T-helper 9 cell (primary cell): ENCODE results near the gene ADAMTS3.
"Not testable (repeated sequence)": the region's sequence is repeated elsewhere in the genome, so short reads cannot be mapped to it uniquely, and the experiment has no call there.

Experiments
- DNase-seq: peaks from one replicate; pipeline ENCODE4 v3.0.0-alpha.2; 2020

ADAMTS3 gene

DNA sequence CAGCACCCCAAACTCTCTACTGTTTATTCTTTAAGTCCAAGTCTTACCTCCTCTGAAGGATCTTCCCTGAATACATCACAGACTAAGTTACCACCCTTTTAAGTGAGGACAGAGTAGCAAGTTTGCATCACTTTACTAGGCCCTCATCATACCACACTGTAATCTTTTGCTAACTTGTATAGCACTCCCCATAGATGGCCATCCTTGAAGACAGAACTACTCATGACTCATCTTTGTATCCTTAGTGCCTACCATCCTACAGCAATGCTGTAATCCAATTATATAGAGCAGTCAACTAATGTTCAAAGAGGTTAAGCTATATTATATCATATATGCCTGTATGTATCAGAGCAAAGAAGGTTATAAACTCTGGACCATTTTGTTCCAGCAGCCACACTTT lies 101.4 kb downstream of the ADAMTS3 start:
- no peak for DNase-seq

DNA sequence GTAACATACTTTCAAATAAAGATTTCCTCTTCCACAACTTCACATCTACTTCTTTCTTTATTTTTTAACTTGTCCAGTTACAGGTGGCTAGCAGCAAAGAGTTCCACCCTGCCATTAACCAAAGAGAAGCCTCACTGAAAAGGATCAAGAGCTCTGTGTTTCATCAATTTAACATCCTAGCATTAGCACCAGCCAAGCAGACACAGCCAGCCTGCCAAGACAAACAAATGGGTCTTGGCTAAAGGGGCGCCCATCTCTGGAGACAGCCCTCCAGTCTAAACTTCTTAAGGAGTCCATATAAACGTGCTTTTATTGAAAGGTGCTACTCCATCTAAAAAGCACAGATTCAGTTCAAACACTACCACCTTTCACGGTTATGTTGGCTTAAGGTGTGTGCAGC lies 105.3 kb downstream of the ADAMTS3 start:
- no peak for DNase-seq

DNA sequence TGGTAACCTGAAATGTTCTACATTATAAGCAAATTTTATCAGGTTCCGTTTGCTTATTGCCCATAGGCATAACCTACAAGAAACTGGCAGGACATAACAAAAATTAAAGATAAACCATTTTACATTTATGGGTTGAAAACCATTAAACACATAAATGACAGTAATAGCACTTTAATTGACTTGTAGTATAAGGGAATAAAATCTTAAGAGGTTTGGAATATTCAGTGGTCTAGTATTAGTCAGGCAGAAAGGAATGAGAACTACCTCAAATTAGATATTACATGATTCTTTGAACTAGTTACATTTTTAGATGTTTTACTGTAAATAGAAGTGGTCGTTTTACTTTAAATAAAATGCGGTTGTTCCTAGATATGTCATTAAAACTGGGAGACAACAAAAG lies 111.9 kb downstream of the ADAMTS3 start:
- DNase-seq: no peak

DNA sequence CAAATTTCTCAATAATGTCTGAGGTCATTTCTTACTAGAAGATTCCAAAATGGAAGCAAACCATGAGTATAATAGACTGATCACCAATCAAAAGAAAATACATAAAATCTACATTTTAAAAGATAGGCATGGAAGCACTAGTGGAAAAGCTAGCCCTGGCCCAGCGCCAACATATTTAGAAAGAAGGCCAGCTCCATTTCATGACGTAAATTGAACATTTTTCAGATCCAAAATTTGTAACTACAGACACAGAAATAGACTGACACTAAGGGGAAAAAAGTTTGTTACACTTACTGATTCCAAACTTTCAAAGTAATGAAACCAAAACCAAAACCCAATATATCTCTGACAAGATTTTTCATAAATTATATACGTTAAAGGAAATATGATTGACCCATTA lies 117.7 kb downstream of the ADAMTS3 start:
- no peak for DNase-seq

DNA sequence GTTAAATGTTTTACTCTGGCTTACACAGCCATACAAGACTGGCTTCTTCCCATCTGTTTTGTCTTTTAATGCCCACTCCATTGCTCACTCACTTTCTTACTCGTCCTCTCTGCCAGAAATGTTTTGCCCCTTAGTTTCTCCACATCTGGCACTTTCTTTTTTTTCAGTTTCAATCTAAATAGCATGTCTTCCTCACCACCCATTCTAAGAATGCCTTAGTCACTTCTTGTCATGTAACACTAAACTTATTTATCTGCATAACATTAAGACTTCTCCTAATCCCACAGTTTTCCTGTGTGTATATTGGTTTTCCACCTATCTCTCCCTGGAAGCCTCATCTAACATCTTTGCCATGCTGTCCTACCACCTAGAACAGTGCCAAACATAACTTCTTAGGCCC lies 119.3 kb downstream of the ADAMTS3 start:
- DNase-seq: no peak

DNA sequence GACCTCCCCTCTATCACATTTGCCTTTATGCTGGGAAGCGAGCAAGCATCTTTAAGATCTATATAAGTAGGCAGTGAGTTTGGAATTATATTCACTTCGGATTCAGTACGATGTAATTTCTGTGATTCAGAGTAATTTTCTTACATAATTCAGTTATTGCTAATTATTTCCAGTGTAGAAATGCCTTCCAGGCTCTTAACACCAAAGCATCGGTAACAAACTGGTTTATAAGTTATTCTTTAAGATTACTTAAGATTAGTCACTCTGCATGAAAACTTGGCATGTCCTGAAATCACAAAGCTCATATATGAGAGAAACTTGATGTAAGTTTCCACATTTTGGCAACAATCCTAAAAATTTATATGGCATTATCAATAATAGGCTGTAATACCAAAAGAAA lies 120.8 kb downstream of the ADAMTS3 start:
- no peak for DNase-seq

DNA sequence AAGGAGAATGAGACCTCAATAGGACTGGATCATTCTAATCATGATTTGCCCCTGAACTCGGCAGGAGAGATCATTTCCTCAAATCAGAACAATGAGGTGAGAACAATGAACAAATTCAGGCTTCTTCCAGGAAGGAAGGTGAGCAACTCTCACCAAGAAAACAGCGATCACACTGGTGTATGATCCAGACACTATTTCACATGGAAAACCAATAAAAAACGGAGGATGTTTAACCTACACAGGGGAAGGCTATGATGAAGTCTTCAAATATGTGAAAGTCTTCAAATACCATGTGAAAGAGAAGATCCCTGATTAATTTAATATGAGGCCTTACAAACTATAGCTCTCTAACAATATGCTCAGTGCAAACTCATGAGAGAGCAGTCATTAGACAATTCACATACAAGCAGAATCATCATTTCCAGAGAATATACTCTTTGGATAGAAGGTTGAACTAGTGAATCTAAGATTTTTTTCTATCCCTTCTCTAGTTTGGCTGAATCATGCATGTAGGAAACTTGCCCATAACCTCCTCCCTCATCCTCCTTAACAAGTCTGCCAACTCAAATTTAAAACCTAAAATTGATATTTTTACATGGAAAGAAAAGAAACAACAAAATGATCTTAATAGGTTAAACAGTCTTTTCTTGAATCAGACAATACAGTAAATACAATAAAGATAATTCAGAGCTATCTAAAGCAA lies 122.5 kb downstream of the ADAMTS3 start:
- no peak for DNase-seq

DNA sequence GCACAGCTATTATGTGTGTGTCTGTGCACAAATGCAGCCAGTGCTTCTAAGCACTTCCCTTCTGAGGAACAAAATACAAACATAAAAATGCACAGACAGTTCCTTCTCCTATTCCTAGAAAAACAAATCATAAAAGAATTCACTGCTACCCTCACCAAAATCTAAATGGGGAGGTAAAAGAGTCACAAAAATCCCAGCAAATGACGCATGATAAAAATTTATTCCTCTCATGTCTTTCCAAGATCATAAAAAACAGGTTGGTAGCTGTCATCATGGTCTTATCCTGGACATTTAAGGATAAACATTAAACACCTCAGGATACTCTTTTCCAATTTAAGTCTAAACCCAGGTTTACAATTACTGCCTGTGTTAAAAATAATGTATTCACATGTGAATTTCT lies 124.9 kb downstream of the ADAMTS3 start:
- DNase-seq: no peak

DNA sequence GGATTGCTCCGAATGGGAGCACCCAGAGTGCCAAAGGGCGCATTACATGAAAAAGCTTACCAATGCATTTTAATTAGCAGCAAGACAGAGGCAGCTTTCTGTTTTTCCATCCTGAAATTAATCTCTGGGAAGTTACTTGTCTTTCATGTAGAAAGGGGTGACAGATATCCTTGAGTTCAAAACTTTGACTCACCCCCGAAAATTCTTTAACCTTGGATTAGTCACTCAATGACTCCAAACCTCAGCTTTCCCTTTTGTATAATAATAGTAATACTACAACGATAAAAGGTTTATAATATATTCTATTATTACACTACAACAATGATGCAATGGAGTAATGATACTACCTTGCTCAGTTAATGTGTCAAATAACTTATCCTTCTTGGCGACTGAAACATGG lies 126.3 kb downstream of the ADAMTS3 start:
- no peak for DNase-seq

DNA sequence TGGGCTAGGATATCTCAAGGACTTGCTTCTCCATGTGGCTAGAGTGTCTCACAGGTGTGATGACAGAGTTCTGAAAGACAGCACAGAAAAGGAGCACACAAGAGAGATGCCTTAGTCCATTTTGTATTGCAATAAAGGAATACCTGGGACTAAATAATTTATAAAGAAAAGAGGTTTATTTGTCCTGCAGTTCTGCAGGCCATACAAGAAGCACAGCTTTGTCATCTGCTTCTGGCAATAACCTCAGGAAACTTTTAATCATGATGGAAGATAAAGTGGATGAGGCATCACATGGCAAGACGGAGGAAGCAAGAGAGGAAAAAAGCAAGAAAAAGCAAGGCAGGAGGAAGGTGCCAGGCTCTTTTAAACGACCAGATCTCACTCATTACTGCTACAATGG lies 126.9 kb downstream of the ADAMTS3 start:
- DNase-seq: no peak

DNA sequence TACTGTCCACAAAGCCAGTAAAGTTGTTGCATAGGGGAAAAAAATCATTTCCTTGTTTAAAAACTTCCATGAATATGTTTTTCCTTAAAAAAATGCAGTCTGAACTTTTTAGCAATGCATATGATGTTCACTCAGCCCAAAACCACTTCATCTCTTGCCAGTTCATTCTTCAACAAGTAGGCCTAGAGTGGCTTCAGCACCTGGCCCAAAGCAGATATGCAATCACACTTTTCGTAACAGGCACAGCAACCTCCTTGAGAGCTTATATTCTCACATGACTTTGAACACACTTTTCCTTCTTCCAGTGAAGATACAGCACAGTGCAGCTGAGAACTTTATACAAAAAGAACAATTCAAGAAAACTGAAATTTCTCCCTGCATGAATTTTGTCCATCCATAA lies 128.6 kb downstream of the ADAMTS3 start:
- DNase-seq: no peak

DNA sequence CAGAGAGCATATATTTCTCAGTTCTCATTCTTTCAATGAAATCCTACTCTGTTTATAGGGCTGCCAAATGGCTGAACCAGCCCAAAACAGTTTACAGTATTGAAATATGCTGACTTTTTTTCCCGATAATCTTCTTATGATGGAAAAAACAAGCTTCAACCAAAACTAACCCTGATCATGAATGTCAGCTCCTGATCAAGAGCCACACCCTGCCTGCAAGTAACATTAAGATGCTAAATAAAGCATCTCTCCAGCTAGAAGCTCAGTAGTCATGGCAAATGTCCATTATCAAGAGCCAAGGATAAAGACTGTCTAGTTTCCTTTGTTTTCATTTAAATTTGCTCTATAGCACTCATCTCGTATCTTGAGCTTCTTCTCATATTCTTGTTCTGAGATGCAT lies 136.0 kb downstream of the ADAMTS3 start:
- no peak for DNase-seq

DNA sequence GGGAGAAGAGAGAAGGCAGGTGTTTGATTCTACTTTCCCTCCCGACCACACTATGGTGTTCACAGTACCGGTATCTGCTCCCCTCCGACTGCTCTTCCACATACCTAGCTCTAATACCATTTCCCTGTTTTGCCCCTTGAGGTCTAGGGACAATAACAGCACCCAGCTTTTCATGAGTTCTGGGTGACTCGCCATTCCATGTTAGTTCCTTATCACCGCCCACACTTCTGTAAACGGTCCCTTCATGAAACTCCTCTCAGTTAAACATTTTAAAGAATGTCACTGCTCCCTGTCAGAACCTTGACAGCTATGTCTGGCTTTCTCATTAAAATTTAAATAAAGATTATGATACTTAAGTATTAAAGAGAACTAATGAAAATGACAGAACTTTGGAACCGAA lies 136.7 kb downstream of the ADAMTS3 start:
- DNase-seq: no peak

DNA sequence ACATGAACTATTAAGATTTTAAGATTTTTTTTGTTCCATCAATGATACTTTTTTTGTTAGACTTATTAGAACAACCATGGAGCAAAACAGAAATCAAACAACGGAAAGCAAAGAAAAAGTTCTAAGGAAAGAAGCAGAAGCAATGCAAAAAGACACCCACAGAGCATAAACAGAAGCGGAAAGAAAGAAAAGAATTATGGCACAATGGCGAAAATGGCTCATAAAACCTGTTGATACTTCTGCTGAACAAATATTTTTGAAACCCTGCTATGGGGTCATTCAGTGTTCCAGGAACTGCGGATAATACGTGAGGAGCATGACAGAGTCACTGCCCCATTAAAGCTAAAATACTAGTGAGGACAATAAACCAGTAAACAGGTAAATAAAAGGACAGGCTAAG lies 138.0 kb downstream of the ADAMTS3 start:
- no peak for DNase-seq

DNA sequence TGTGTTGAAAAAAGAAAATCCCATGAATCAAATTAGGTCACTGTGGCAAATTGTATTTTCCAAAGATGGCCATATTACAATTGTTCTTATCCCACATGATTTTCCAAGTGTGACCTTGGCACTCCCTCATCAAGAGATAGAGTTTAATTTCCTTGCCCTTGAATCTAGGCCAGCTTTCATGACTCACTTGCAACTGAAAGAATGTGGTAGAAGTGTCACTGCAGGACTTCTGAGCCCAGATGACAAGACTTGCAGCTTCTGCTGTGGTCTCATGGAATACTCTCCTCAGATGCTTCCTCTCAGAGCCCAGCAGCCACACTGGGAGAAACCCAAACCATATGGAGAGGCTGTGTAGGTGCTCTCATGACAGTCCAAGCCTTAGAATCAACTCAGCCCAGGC lies 139.0 kb downstream of the ADAMTS3 start:
- DNase-seq: no peak

DNA sequence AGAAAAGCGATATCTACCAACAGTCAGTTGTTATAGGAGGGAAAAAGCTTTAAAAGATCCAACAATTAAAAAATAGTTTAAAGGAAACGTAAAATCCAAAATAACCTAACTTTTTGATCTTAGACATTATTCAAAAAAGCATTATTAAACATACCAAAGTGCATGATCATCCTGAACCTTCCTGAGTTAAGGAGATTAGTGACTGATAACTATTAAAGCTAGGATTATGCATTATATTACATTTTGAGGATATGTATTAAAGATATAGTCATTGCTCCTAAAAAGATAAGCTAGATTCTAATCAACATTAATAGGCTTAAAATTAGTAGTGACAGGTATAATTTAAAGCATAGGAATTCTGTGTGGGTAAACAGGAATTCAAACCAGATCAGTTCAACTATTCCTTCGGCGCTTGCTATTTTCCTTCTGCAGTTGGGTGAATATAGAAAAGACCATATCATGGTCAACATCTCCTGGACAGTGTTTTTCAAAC lies 139.6 kb downstream of the ADAMTS3 start:
- DNase-seq: no peak

DNA sequence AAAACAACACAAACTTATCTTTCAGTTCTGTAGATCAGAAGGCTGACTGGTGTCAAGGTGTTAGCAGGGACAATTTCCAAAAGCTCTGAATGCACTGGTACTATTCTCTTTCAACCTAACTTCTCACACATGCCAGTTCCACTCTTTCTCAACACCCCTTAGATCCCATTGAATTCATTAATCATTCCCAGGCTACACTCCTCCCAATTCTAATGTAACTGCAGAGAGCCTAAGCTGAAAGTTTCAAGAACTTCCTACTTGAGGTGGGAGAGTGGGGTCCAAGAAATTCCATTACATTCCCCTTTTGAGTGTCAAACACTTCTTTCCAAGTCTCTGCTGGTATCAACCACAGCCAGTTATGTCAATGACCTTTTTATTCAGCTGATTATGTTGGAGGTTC lies 142.0 kb downstream of the ADAMTS3 start:
- no peak for DNase-seq

DNA sequence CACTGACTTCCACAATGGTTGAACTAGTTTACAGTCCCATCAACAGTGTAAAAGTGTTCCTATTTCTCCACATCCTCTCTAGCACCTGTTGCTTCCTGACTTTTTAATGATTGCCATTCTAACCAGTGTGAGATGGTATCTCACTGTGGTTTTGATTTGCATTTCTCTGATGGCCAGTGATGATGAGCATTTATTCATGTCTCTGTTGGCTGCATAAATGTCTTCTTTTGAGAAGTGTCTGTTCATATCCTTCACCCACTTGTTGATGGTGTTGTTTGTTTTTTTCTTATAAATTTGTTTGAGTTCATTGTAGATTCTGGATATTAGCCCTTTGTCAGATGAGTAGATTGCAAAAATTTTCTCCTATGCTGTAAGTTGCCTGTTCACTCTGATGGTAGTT lies 143.1 kb downstream of the ADAMTS3 start:
- not testable (repeated sequence) for DNase-seq

DNA sequence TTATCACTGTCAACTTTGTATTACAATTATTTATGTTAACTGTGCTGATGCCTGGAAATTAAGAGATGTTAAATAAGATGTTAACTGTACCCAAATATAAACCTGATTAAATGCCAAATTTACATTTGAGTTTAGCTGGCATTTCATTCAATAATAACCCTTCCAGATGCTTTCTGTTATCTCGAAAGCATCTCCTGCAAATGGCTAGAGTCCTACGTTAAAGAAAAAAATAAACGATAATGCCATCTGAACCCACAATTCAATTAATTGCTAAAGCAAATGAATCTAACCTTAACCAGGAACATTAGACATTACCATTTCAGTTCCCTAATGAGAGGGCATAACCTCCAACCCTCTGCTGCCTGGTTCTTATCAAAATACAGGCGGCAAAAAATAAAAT lies 145.0 kb downstream of the ADAMTS3 start:
- DNase-seq: no peak

DNA sequence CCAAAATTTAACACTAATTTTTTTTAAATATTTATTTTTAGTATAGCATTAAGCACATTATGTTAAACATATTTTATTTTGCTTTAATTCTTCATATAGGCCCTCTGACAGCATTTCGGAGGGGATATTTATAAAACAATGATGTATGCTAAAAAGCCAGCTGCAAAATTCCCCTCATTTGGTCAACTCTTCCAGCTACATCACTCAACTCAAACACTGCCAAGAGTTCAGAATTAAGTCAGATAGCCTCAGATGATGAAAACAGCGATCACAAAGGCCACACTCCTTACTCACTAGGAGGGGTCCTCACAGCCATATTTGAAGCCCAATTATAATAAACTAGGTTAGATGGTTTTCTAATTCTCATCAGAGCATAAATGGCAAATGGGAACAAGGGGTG lies 146.6 kb downstream of the ADAMTS3 start:
- no peak for DNase-seq

DNA sequence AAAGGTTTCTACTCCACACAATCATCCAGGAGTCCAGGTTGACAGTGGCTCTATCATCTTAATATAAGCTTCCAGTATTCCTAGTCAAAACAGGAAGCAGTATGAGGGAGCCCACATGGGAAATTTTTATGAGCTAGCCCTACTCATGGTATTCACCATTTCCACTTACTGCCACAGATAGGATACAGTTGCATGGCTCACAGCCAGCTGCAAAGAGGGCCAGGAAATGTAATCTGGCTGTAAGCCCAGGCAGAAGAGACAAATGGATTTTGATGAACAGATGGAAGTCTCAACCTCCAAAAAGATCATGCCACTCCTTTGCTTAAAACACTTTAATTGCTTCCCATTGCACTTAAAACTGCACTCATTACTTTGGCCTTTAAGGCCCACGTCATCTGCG lies 150.6 kb downstream of the ADAMTS3 start:
- DNase-seq: no peak

DNA sequence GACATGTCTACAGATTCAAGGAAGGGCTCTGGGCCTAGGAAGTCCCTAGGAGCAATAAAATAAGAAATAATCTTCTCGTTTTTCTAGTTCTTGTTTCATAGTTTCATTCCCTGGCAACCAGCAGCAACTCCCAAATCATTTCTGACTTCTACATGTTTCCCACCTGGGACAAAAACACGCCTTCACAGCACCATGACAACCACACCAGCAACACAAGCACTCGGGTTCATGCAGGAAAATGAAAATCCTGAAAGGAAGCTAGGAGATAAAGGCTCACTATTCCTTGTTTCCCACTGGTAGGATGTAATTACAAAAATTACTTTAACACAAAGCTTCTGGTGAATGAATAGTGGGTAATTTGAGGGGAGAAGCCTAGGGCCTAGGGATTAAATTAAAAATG lies 158.9 kb downstream of the ADAMTS3 start:
- DNase-seq: no peak

DNA sequence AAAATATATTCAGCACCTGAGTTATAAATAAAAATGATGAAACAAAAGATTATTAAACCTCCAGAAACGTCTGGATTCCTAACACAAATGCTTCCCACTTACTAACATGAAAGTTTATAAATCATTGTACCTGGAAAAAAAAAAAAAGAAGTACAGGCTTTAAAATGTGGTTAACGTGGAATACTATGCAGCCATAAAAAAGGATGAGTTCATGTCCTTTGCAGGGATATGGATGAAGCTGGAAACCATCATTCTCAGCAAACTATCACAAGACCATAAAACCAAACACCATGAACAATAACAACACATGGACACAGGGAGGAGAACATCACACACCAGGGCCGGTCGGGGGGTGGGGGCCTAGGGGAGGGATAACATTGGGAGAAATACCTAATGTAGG lies 160.5 kb downstream of the ADAMTS3 start:
- DNase-seq: no peak

DNA sequence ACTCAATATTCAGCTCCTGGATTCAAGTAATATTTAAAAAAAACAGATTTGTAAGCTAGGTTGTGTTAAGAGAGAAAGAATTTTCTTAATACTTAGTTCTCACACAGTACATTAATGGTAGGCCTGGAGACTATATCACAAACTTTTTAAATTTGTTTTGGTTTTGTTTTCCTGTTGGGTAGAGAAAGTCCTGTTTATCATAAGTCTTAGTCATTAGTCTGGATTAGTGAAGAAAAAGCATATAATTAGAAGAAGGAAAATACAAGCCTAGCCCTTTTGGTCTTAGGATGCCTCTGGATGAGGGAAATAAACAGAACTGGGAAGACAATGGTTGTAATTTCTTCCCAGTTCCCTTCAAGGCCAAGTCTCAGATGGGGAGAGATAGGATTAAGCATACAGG lies 163.6 kb downstream of the ADAMTS3 start:
- DNase-seq: no peak

DNA sequence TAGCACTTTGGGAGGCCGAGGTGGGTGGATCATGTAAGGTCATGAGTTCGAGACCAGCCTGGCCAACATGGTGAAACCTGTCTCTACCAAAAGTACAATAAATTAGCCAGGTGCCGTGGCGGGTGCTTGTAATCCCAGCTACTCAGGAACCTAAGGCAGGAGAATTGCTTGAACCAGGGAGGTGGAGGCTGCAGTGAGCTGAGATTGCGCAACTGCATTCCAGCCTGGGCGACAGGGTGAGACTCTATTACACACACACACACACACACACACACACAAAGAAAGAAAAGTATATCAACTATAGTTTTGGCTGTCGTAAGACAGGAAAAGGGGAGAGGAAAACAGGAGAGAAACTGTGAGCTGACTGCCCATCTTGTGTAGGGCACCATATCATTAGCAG lies 171.7 kb downstream of the ADAMTS3 start:
- no peak for DNase-seq
